GM12878 (cell line): ENCODE measurements around the gene LDLRAD3. TPM values are rescaled to one million over a fixed set of nuclear protein-coding genes. Genes with fewer than 3 reads are reported as not detected.

Experiments used
- ATAC-seq: fragments of 200-7000 bp; cut with Tn5 transposase; 3 replicates; pipeline ENCODE4 v1.9.1; 2020; ENCODE audit warnings: mild to moderate bottlenecking, moderate library complexity
- BruUV-seq: library from RNA; stranded (reverse); fragments of 400-500 nt; replicated peaks from 2 replicates; lab custom pipeline; 2021; lab: Mats Ljungman, UMichigan
- CTCF ChIA-PET: fragments of 300-600 bp; sonication (Branson Sonifier 250); formaldehyde crosslinking; extraction: SDS; loops from one replicate; lab custom pipeline; 2021; ENCODE audit warnings: inconsistent platforms; lab: Yijun Ruan, JAX
- POLR2A ChIA-PET: fragments of 350-600 bp; formaldehyde crosslinking; extraction: SDS; loops from one replicate; lab custom pipeline; 2021; ENCODE audit warnings: inconsistent platforms; lab: Charles Lee
- RAD21 ChIA-PET: fragments of 300-600 bp; sonication (Branson Sonifier 250); formaldehyde crosslinking; loops from one replicate; lab custom pipeline; 2023; ENCODE audit warnings: antibody characterized with exemption; ENCODE audit not compliant: unreplicated experiment; lab: Charles Lee
- SMC1A ChIA-PET: fragments of 300-600 bp; sonication (Branson Sonifier 250); formaldehyde crosslinking; loops from one replicate; lab custom pipeline; 2023; ENCODE audit not compliant: unreplicated experiment, uncharacterized antibody; lab: Charles Lee
- DNase-seq: peaks from one replicate; pipeline ENCODE4 v3.0.0-alpha.2; 2011; ENCODE audit warnings: low read depth, low spot score
- FAIRE-seq: peaks from 3 replicates; lab custom pipeline; 2011; peaks lifted over from hg19 to GRCh38; lab: Jason Lieb, UNC
- H2AFZ ChIP-seq: 2 replicates; pipeline ENCODE4 v1.6.0; 2011; ENCODE audit warnings: low read depth, low read length, control low read depth; ENCODE audit not compliant: control insufficient read depth
- H3K27ac ChIP-seq: 2 replicates; pipeline ENCODE4 v1.5.1; 2011; ENCODE audit warnings: control low read depth; ENCODE audit not compliant: control insufficient read depth, insufficient read depth
- H3K27me3 ChIP-seq, 2 experiments: replicated peaks in 1 of 2; 2 replicates each; pipeline versions ENCODE4 v1.6.0 to v1.6.1; 2011; ENCODE audit warnings: low read length in 1 of 2; ENCODE audit not compliant: control insufficient read depth in 2 of 2, insufficient read depth in 2 of 2
- H3K36me3 ChIP-seq, 2 experiments: 2 replicates each; pipeline ENCODE4 v1.5.1; 2011; ENCODE audit warnings: low read length in 1 of 2; ENCODE audit not compliant: control insufficient read depth in 2 of 2, insufficient read depth in 2 of 2
- H3K4me1 ChIP-seq: 2 replicates; pipeline ENCODE4 v1.6.1; 2011; ENCODE audit warnings: mild to moderate bottlenecking, low read length, moderate library complexity, mixed read lengths; ENCODE audit not compliant: control insufficient read depth, insufficient read depth
- H3K4me2 ChIP-seq: 2 replicates; pipeline ENCODE4 v1.6.0; 2011; ENCODE audit warnings: control low read depth; ENCODE audit not compliant: control insufficient read depth, insufficient read depth
- H3K4me3 ChIP-seq: fragments of 200-600 bp; sonication (generic); 2 replicates; pipeline ENCODE4 v1.5.1; 2016
- H3K79me2 ChIP-seq: 2 replicates; pipeline ENCODE4 v1.6.0; 2011; ENCODE audit warnings: low read length; ENCODE audit not compliant: control insufficient read depth, insufficient read depth
- H3K9ac ChIP-seq: 2 replicates; pipeline ENCODE4 v1.8.0; 2011; ENCODE audit warnings: low read length, control low read depth, mixed read lengths; ENCODE audit not compliant: control insufficient read depth, insufficient read depth
- H3K9me3 ChIP-seq: replicated peaks from 3 replicates; pipeline ENCODE4 v1.5.1; 2011; ENCODE audit warnings: mild to moderate bottlenecking, low read length; ENCODE audit not compliant: control insufficient read depth, insufficient read depth
- H4K20me1 ChIP-seq: 2 replicates; pipeline ENCODE4 v1.6.0; 2011; ENCODE audit not compliant: control insufficient read depth, insufficient read depth
- CHD1 ChIP-seq: IDR thresholded peaks from 2 replicates; pipeline ENCODE4 v1.6.1; 2012; ENCODE audit warnings: low read depth, low read length, improper control_type of control experiment
- EED ChIP-seq: sonication (generic); IDR thresholded peaks from 2 replicates; pipeline ENCODE4 v1.6.1; 2016; ENCODE audit warnings: antibody characterized with exemption, low read depth
- ETV6 ChIP-seq, 2 experiments: fragments of 450-650 bp in 1 of 2; IDR thresholded peaks in 1 of 2; conservative IDR thresholded peaks in 1 of 2; 2 replicates each; pipeline ENCODE4 v1.6.1; 2014; ENCODE audit warnings: antibody characterized with exemption in 1 of 2, borderline replicate concordance in 1 of 2, low read depth in 1 of 2, mild to moderate bottlenecking in 1 of 2, moderate library complexity in 1 of 2
- HDGF ChIP-seq: fragments of 450-650 bp; IDR thresholded peaks from 2 replicates; pipeline ENCODE4 v1.6.1; 2016; ENCODE audit warnings: antibody characterized with exemption
- IKZF2 ChIP-seq, 2 experiments: fragments of 450-650 bp; IDR thresholded peaks; 2 replicates each; pipeline ENCODE4 v1.6.1; 2017; ENCODE audit warnings: mild to moderate bottlenecking in 2 of 2, moderate library complexity in 2 of 2
- RUNX3 ChIP-seq: IDR thresholded peaks from 2 replicates; pipeline ENCODE4 v1.6.1; 2012; ENCODE audit warnings: low read length, inconsistent platforms
- SPI1 ChIP-seq: IDR thresholded peaks from 2 replicates; pipeline ENCODE4 v1.6.1; 2011; ENCODE audit warnings: low read depth, mild to moderate bottlenecking, low read length, moderate library complexity, borderline replicate concordance; ENCODE audit not compliant: insufficient read depth
- TBL1XR1 ChIP-seq: IDR thresholded peaks from 2 replicates; pipeline ENCODE4 v1.6.1; 2012; ENCODE audit warnings: low read depth, low read length, improper control_type of control experiment
- TCF3 ChIP-seq: IDR thresholded peaks from 2 replicates; pipeline ENCODE4 v1.6.1; 2012; ENCODE audit warnings: low read depth, mild to moderate bottlenecking, low read length, borderline replicate concordance; ENCODE audit not compliant: insufficient read depth
- TCF7 ChIP-seq: IDR thresholded peaks from 2 replicates; pipeline ENCODE4 v1.6.1; 2014; ENCODE audit warnings: antibody characterized with exemption, borderline replicate concordance
- ZBTB40 ChIP-seq: fragments of 450-650 bp; IDR thresholded peaks from 2 replicates; pipeline ENCODE4 v1.6.1; 2016; ENCODE audit warnings: mild to moderate bottlenecking, moderate library complexity, borderline replicate concordance
- WGBS: methylation state at CpG from one replicate; pipeline ENCODE4 v1.1.6; 2016; ENCODE audit warnings: low lambda C conversion rate; ENCODE audit not compliant: insufficient replicate concordance, insufficient coverage; ENCODE audit errors: missing lambda C conversion rate; 5-methylcytosine and 5-hydroxymethylcytosine counted together
- in situ Hi-C: fragments of 300-500 bp; cut with MboI; formaldehyde crosslinking; loops from 9 replicates; pipeline ENCODE4 v1.14.3; 2018; ENCODE audit warnings: mixed read lengths
- intact Hi-C: fragments of 100-400 bp; cut with micrococcal nuclease; formaldehyde crosslinking; loops from one replicate; pipeline ENCODE4 v1.14.2; 2022; ENCODE audit not compliant: unreplicated experiment
- polyA plus RNA-seq, 11 experiments: library from polyadenylated mRNA; depleted of rRNA in 4 of 11; unstranded in 6 of 11; stranded (reverse) in 5 of 11; fragments of >200 nt; fragmentation: Nextera tagmentation in 4 of 11; fragmentation: Illumina TruSeq in 1 of 11; extraction: Ambion mirVana in 4 of 11; extraction: Trizol in 1 of 11; gene quantifications; 1 replicate in 1 of 11; 2 replicates in 10 of 11; pipeline versions ENCODE4 v1.2.1 to v1.2.3, GENCODE V29; 2011 to 2016; ENCODE audit warnings: inconsistent platforms in 2 of 11, missing spikeins in 2 of 11, low read depth in 1 of 11
- total RNA-seq, 4 experiments: library from RNA; depleted of rRNA in 3 of 4; stranded (reverse); fragments of >200 nt in 3 of 4; fragmentation: Illumina TruSeq in 1 of 4; extraction: Trizol in 1 of 4; gene quantifications; 2 replicates each; pipeline versions ENCODE4 v1.2.1 to v1.2.3, GENCODE V29; 2013 to 2021

LDLRAD3 gene
- total and polyA plus RNA-seq, 10 of the 15 experiments (the other 5 are each of a cell fraction or from before 2014, with no cell fraction given) = 2.5 to 17.2 (median 10.7) TPM

GRCh38 chr11:35916270-35916669 lies 27.6 kb upstream of the LDLRAD3 start:
- ChIA-PET CTCF (interaction anchor here (1.1 to 2.6 kb wide), 5 partner anchors 11 to 215 kb away, joined by 4 to 9 read pairs (median 4); no protein-coding TSS in a partner anchor), RAD21 (interaction anchor here (0.8 to 1.7 kb wide), 3 partner anchors 79 to 372 kb away, joined by 3 read pairs; no protein-coding TSS in a partner anchor), POLR2A (no interaction called here), SMC1A (interaction anchor here (1.0 to 1.7 kb wide), 4 partner anchors 11 to 94 kb away, joined by 3 to 4 read pairs (median 4); no protein-coding TSS in a partner anchor)
- WGBS = 0% methylated on average over 1 of the region's 1 CpG
- H3K9ac ChIP-seq = no peak overlapping the region
- FAIRE-seq (no peak), DNase-seq (no peak), ATAC-seq (peak; percentile 25)
- 0 out of 4 replicates have a peak, but pooled peaks of 1 of the 2 experiments have one; percentile 19 for TF ChIP-seq ETV6 (conservative IDR thresholded peaks at IDR 0.05 in 1 of 2, IDR thresholded peaks at IDR 0.05 in 1 of 2; ENCODE audit: borderline replicate concordance in 1 of 2, low read depth in 1 of 2)
- TF ChIP-seq SPI1 = peak; percentile 82
- no peak for TF ChIP-seq ZBTB40
- TF ChIP-seq HDGF = no peak
- no peak for TF ChIP-seq CHD1
- TF ChIP-seq TCF3 = 0 out of 2 replicates have a peak, but pooled peaks have one; percentile 26
- TF ChIP-seq RUNX3 = peak; percentile 40; the same call in 1 of the 2 replicates
- no peak for TF ChIP-seq TBL1XR1
- no peak for TF ChIP-seq TCF7
- 0 out of 4 replicates have a peak, but pooled peaks have one; percentile 21 to 36 for TF ChIP-seq IKZF2 (IDR thresholded peaks at IDR 0.05)
- peak; percentile 36; the same call in 1 of the 2 replicates for TF ChIP-seq EED
- no peaks in the 10 kb centered on the region for H3K79me2 ChIP-seq
- intact Hi-C loops (loop anchor here (10.0 kb wide), 2 partner anchors 201 to 301 kb away; partner anchors contain the start of gene FJX1), in situ Hi-C loops (no loop called here)
- peak overlapping the region; percentile 7; the same call in 1 of the 2 replicates for H3K4me2 ChIP-seq
- H3K27ac ChIP-seq = no peak overlapping the region
- no peaks in the 10 kb centered on the region for H3K36me3 ChIP-seq
- no peak overlapping the region for H3K4me3 ChIP-seq
- no peaks in the 10 kb centered on the region for H4K20me1 ChIP-seq
- H3K4me1 ChIP-seq = peaks cover 64% of the 10 kb centered on the region
- H2AFZ ChIP-seq = no peak overlapping the region
- BruUV-seq = no TSS peak
- no peaks in the 10 kb centered on the region for H3K27me3 ChIP-seq
- no peaks in the 10 kb centered on the region; the same call in 2 of the 3 replicates for H3K9me3 ChIP-seq
